Hepatocyte (in vitro differentiated cells): ENCODE measurements around the gene STK10. TPM values are rescaled to one million over a fixed set of nuclear protein-coding genes. Genes with fewer than 3 reads are reported as not detected.
"Not testable (repeated sequence)": the region's sequence is repeated elsewhere in the genome, so short reads cannot be mapped to it uniquely, and the experiment has no call there.

Experiments used
- DNase-seq: peaks from one replicate; pipeline ENCODE4 v3.0.0-alpha.2; 2016; ENCODE audit warnings: low spot score
- H2AFZ ChIP-seq: fragments of 200-600 bp; sonication (generic); 2 replicates; pipeline ENCODE4 v1.6.0; 2016; ENCODE audit warnings: antibody characterized with exemption, mild to moderate bottlenecking
- H3K27ac ChIP-seq: fragments of 200-600 bp; sonication (generic); 2 replicates; pipeline ENCODE4 v1.5.1; 2016; ENCODE audit warnings: mild to moderate bottlenecking
- H3K27me3 ChIP-seq: fragments of 200-600 bp; sonication (generic); 2 replicates; pipeline ENCODE4 v1.6.1; 2016
- H3K36me3 ChIP-seq: fragments of 200-600 bp; sonication (generic); replicated peaks from 2 replicates; pipeline ENCODE4 v1.5.1; 2016; ENCODE audit warnings: low read depth; ENCODE audit not compliant: insufficient read depth
- H3K4me1 ChIP-seq: fragments of 200-600 bp; sonication (generic); 2 replicates; pipeline ENCODE4 v1.5.1; 2016; ENCODE audit warnings: mild to moderate bottlenecking, moderate library complexity; ENCODE audit not compliant: insufficient read depth
- H3K4me2 ChIP-seq: fragments of 200-600 bp; sonication (generic); 2 replicates; pipeline ENCODE4 v1.6.0; 2016
- H3K4me3 ChIP-seq: fragments of 200-600 bp; sonication (generic); 2 replicates; pipeline ENCODE4 v1.5.1; 2016; ENCODE audit warnings: mild to moderate bottlenecking
- H3K79me2 ChIP-seq: fragments of 200-600 bp; sonication (generic); 2 replicates; pipeline ENCODE4 v1.6.0; 2017; ENCODE audit warnings: mild to moderate bottlenecking
- H3K9me2 ChIP-seq: fragments of 200-600 bp; sonication (generic); replicated peaks from 2 replicates; pipeline ENCODE4 v1.6.0; 2017; ENCODE audit warnings: mild to moderate bottlenecking; ENCODE audit not compliant: insufficient read depth
- H3K9me3 ChIP-seq: fragments of 200-600 bp; sonication (generic); 2 replicates; pipeline ENCODE4 v1.5.1; 2016; ENCODE audit warnings: low read depth, mild to moderate bottlenecking
- H4K20me1 ChIP-seq: fragments of 200-600 bp; sonication (generic); 2 replicates; pipeline ENCODE4 v1.6.0; 2016; ENCODE audit warnings: mild to moderate bottlenecking; ENCODE audit not compliant: insufficient read depth, poor library complexity, severe bottlenecking
- CTCF ChIP-seq: fragments of 200-600 bp; sonication (generic); IDR thresholded peaks from 2 replicates; pipeline ENCODE4 v1.5.1; 2016; ENCODE audit warnings: antibody characterized with exemption, mild to moderate bottlenecking; ENCODE audit not compliant: poor library complexity
- EZH2 ChIP-seq: fragments of 200-600 bp; sonication (generic); IDR thresholded peaks from 2 replicates; pipeline ENCODE4 v1.6.1; 2016; ENCODE audit warnings: antibody characterized with exemption, mild to moderate bottlenecking, borderline replicate concordance
- EZH2phosphoT487 ChIP-seq: fragments of 200-600 bp; sonication (generic); IDR thresholded peaks from one replicate; pipeline ENCODE4 v1.6.1; 2018; ENCODE audit warnings: antibody characterized with exemption, mild to moderate bottlenecking, low read depth, moderate library complexity; ENCODE audit not compliant: unreplicated experiment, severe bottlenecking
- WGBS: methylation state at CpG from one replicate; pipeline ENCODE4 v1.1.6; 2016; ENCODE audit warnings: low lambda C conversion rate; ENCODE audit errors: missing lambda C conversion rate; 5-methylcytosine and 5-hydroxymethylcytosine counted together
- polyA plus RNA-seq: library from polyadenylated mRNA; unstranded; fragments of >200 nt; fragmentation: Nextera tagmentation; extraction: Ambion mirVana; gene quantifications from 2 replicates; pipeline ENCODE4 v1.2.1, GENCODE V29; 2016
- total RNA-seq: library from RNA; depleted of rRNA; stranded (reverse); fragments of >200 nt; gene quantifications from 2 replicates; pipeline ENCODE4 v1.2.3, GENCODE V29; 2014

STK10 gene
- total and polyA plus RNA-seq, 2 experiments from 2014 or later = 11.3 to 19.3 TPM

GRCh38 chr5:172199446-172199845 lies 11.4 kb upstream of the STK10 start:
- Histone ChIP-seq H2AFZ (no peak overlapping the region), H3K9me2 (no peaks in the 10 kb centered on the region), H3K36me3 (no peaks in the 10 kb centered on the region), H3K27ac (no peak overlapping the region), H3K4me2 (no peak overlapping the region), H3K4me1 (no peaks in the 10 kb centered on the region), H4K20me1 (no peaks in the 10 kb centered on the region), H3K9me3 (no peaks in the 10 kb centered on the region), H3K79me2 (no peaks in the 10 kb centered on the region), H3K27me3 (no peaks in the 10 kb centered on the region), H3K4me3 (no peak overlapping the region)
- 94% methylated on average over 10 of the region's 10 CpGs for WGBS
- TF ChIP-seq EZH2phosphoT487 = no peak
- DNase-seq = no peak

GRCh38 chr5:172197775-172198174 lies 9.8 kb upstream of the STK10 start:
- H3K9me2 ChIP-seq, H3K27me3 ChIP-seq, DNase-seq, H3K36me3 ChIP-seq, H3K4me2 ChIP-seq, H3K9me3 ChIP-seq, H3K4me3 ChIP-seq, H3K27ac ChIP-seq, H4K20me1 ChIP-seq, H3K79me2 ChIP-seq, H3K4me1 ChIP-seq, H2AFZ ChIP-seq: not testable (repeated sequence)
- 87% methylated on average over 4 of the region's 4 CpGs for WGBS

GRCh38 chr5:172194985-172195774 lies 7.2 kb upstream of the STK10 start:
- H3K9me3 ChIP-seq = no peaks in the 10 kb centered on the region
- no peak for TF ChIP-seq EZH2phosphoT487
- H3K27me3 ChIP-seq = no peaks in the 10 kb centered on the region
- H3K36me3 ChIP-seq = no peaks in the 10 kb centered on the region
- WGBS = 59% methylated on average over 6 of the region's 6 CpGs
- no peaks in the 10 kb centered on the region for H3K4me1 ChIP-seq
- H4K20me1 ChIP-seq = no peaks in the 10 kb centered on the region
- no peak overlapping the region for H3K4me3 ChIP-seq
- H3K4me2 ChIP-seq = no peak overlapping the region
- no peak overlapping the region for H3K27ac ChIP-seq
- no peak for DNase-seq
- H2AFZ ChIP-seq = no peak overlapping the region
- H3K79me2 ChIP-seq = no peaks in the 10 kb centered on the region
- no peaks in the 10 kb centered on the region for H3K9me2 ChIP-seq

GRCh38 chr5:172193872-172194271 lies 5.8 kb upstream of the STK10 start, which contains the start of gene EFCAB9:
Gene EFCAB9 (plus strand): TSS chr5:172194172. CDS start chr5:172194173, 1 bp downstream.
- Histone ChIP-seq H3K27me3 (no peaks in the 10 kb centered on the region), H3K27ac (no peak within 1 kb of the TSS), H3K79me2 (no peaks in the 10 kb centered on the region), H2AFZ (no peak within 1 kb of the TSS), H3K9me2 (no peaks in the 10 kb centered on the region), H3K4me1 (no peaks in the 10 kb centered on the region), H3K4me3 (no peak within 1 kb of the TSS), H3K9me3 (no peaks in the 10 kb centered on the region), H4K20me1 (no peaks in the 10 kb centered on the region), H3K36me3 (no peaks in the 10 kb centered on the region), H3K4me2 (no peak within 1 kb of the TSS)
- DNase-seq = no peak
- 84% methylated on average over 6 of the region's 6 CpGs for WGBS
- TF ChIP-seq CTCF (no peak), EZH2phosphoT487 (no peak), EZH2 (no peak)

GRCh38 chr5:172189693-172190296 lies 1.8 kb upstream of the STK10 start:
- 55% methylated on average over 2 of the region's 3 CpGs for WGBS
- Histone ChIP-seq H3K4me3 (no peak overlapping the region), H3K79me2 (peaks cover 20% of the 10 kb centered on the region)

More at GRCh38 chr5:172189693-172190296, 1.8 kb upstream of the STK10 start:
- Histone ChIP-seq H3K27ac (no peak overlapping the region), H3K4me2 (peak overlapping the region; percentile 97), H3K36me3 (no peaks in the 10 kb centered on the region), H3K4me1 (peaks cover 6% of the 10 kb centered on the region), H3K9me2 (no peaks in the 10 kb centered on the region), H4K20me1 (no peaks in the 10 kb centered on the region), H3K9me3 (no peaks in the 10 kb centered on the region), H3K27me3 (no peaks in the 10 kb centered on the region), H2AFZ (peak overlapping the region; percentile 43)
- DNase-seq = no peak
- TF ChIP-seq EZH2phosphoT487 = no peak
- TF ChIP-seq CTCF = no peak
- no peak for TF ChIP-seq EZH2
